ENCODE data around the gene PPME1. TPM values are rescaled to one million over a fixed set of nuclear protein-coding genes. Genes with fewer than 3 reads are reported as not detected.

Gene PPME1
- total RNA-seq, 1 experiment from 2014 or later = 219 TPM

- no peak for DNase-seq (ENCODE audit: low spot score)
These were observed 11.4 kb upstream of the PPME1 start for GRCh38 chr11:74159642-74160041.

DNA sequence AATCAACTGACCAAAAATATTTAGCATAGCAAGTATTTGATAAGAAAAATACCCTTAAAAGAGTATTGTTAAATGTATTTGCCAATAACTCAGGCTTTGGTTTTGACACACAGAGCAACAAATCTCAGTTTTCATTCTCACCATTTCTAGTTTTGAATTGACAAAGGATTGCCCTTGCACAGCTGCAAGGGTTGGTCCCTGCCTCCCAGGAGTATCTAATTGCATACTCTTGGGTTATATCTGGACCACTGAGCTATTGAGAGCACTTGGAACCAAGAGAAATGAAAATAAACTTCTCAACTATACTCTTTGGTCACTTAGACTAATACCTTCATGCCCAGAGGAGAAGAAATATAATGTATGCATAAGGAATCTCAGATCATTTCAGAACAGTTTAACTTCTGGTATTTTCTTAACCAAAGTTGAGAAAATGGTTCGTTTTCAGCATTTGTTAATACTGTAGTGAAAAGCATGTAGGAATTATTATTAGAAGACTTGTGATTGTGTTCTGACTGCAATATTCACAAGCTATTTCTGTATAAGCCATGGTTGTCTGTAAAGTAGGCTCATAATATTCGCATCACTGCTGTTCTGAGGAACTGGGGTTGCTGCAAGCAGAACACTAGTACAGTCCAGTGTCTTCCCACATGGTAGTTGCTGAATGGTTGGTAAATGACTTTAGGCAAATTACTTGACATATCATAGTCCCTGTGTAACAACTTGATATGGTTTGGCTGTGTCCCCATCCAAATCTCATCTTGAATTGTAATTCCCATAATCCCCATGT lies 8.2 kb upstream of the PPME1 start:
- DNase-seq (ENCODE audit: low spot score) = no peak

DNA sequence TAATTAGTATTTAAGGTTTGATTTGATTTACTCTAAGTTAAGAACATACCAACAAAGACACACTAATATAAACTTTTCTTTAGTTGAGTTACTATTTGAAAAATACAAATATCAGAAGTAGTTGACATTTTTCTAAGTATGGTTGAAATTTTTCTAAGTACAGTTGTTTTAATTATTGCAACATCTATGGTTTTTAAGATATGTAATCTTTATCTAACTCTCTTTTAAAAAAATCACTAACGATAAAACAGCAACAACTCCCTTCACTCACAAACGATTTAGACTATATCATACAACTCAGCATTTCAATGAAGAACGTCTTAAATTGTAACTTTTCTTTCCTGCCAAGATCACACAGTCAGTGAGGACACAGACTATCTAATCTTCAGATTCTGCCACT lies 2.3 kb upstream of the PPME1 start:
- no peak for DNase-seq (ENCODE audit: low spot score)

DNA sequence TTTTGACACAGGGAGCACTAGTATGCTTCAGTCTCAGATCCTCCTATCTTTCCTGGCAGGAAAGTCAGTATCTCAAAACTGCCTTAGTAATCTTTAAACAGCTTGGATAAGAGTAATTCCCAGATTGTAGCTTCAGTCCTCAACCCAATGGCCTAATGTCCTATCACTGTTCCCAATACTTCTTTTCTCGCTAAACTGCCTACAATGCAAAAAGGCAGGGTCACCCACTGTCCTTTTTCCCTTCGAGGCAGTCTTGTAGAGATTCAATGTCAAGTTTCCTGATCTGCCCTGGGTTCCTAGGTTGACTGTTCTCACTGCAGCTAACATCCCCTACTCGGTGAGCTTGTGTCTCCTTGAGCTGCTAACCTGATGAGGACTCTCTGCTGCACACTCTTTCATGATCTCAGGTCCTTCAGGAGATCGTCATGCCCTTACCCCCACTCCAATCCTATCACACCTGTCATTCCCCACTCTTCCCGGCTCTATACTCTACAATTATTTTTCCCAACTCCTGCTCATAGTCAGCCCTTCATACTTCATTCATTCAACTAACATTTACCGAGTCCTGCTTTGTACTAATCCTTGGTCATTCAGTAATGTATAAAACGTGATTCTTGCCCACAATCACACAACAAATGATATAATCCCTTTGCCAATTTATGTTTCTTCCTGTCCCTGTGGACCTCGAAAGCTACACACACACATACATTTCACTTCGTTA lies 1.2 kb upstream of the PPME1 start:
- no peak for DNase-seq (ENCODE audit: low spot score)

DNA sequence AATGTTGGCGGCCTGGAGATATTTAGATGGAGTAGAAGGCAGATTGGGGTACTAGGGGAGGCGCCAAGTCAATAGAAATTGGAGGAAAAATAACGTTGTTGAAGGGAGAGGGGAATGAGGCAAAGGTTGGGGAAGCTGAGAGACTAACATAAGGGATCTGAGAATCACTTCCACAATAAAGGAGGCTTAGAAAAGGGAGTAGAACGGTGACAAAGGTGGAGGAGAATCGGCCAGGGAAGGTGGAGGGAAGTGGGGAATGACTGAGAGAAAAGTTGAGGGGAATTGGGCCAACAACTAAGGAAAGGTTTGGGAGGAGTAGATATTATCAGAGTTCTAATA lies 510 bp downstream of the PPME1 start:
- no peak for DNase-seq (ENCODE audit: low spot score)

- DNase-seq (ENCODE audit: low spot score) = peak; percentile 22
These were observed 908 bp downstream of the PPME1 start for GRCh38 chr11:74171997-74172396.

- no peak for DNase-seq (ENCODE audit: low spot score)
These were observed 4.8 kb downstream of the PPME1 start for GRCh38 chr11:74175920-74176319.

GRCh38 chr11:74179234-74180052 lies 8.4 kb downstream of the PPME1 start:
- peak; percentile 18 for DNase-seq (ENCODE audit: low spot score)

- DNase-seq (ENCODE audit: low spot score) = no peak
These were observed 11.5 kb downstream of the PPME1 start for GRCh38 chr11:74182635-74183034.

GRCh38 chr11:74185285-74185684 lies 14.2 kb downstream of the PPME1 start:
- DNase-seq (ENCODE audit: low spot score) = no peak

DNA sequence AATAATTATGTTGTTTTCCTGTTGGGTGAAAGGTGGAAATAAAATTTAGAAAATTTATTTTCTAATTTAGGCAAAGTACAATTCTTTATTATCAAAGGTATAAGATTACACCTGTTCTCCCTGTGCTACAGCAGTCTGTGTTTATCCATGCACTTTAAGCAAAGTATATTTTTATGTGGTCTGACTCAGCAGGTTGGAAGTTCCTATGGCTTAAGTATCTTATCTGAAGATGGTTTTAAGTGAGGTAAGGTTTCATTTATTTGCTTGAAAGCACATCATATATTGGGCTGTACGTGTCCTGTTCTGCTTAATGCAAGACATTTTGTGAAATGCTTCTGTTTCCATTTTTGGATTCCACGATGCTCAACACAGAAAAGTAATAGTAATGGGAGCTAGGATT lies 14.6 kb downstream of the PPME1 start:
- DNase-seq (ENCODE audit: low spot score) = peak; percentile 23

DNA sequence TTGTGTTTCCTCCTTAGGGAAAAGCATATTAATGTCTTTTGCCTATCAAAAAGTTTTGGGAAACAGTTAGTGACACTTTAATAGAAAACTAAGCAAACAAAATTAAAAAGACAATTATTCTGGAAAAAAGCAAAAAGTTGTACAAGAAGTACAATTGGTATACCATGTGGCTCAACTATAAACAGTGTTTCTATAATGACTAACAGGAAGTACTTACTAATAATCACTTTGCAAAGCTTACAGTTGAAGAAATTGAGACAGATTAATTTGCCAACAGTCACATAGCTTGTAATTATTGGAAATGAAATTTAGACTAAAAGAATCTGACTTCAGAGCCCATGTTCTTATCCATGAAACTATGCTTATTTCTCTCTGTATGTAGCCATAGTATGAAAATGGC lies 24.7 kb downstream of the PPME1 start:
- DNase-seq (ENCODE audit: low spot score) = peak; percentile 5

GRCh38 chr11:74196781-74197486 lies 25.8 kb downstream of the PPME1 start:
- DNase-seq (ENCODE audit: low spot score) = no peak

GRCh38 chr11:74203966-74204365 lies 32.9 kb downstream of the PPME1 start:
- DNase-seq (ENCODE audit: low spot score) = no peak

DNA sequence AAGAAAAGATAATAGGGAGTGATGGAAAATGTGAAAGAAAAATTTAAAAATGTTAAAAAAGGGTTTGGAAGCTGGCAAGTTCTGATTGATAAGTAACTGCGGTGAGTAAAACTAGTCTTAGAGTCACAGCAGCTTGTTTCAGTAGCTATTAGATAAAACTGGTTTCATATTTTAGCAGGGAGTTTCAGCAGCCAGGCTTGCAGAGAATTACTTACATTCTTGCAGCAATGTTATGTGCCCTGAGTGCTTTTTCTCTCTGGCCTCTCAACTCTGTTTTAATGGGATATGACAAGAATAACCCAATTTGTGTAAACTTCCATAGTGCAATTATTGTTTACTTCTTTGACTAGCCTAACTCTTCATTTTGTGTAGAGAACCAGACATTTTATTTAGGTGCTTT lies 33.6 kb downstream of the PPME1 start:
- DNase-seq (ENCODE audit: low spot score) = no peak

DNA sequence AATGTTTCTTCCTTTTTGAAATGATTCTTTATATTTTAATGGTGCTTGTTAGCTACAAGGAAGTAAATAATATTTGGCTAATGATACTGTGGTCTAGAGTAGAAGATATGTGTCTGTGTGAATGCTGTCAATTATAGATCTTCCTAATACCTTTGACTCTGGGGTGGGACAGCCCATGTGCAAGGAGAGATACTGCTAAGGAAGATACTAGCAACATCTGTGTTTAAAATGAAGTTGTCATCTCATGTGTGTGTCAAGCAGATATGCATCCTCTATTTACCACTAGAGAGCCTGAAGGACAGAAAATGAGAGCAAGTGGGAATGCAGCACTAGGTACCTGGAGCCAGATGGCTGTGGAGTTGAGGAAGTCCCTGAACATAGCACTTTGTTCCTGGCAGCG lies 34.1 kb downstream of the PPME1 start:
- DNase-seq (ENCODE audit: low spot score) = no peak

DNA sequence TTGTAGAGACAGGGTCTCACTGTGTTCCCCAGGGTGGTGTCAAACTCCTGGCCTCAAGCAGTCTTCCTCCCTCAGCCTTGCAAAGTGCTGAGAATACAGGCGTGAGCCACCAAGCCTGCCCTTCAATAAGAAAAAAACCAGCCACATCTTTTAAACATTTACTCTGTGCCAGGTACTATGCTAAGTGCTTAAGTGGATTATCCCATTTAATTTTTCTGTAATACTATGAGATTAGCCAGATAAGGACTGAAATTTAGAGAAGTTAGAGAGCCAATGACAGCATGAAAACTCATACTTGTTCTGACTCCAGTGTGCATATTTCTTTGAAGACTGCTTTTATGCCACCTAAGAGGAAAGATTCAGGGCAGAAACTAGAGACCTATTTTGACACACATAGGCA lies 35.7 kb downstream of the PPME1 start:
- no peak for DNase-seq (ENCODE audit: low spot score)

GRCh38 chr11:74208507-74208906 lies 37.4 kb downstream of the PPME1 start:
- no peak for DNase-seq (ENCODE audit: low spot score)

GRCh38 chr11:74212533-74212932 lies 41.4 kb downstream of the PPME1 start:
- no peak for DNase-seq (ENCODE audit: low spot score)

DNA sequence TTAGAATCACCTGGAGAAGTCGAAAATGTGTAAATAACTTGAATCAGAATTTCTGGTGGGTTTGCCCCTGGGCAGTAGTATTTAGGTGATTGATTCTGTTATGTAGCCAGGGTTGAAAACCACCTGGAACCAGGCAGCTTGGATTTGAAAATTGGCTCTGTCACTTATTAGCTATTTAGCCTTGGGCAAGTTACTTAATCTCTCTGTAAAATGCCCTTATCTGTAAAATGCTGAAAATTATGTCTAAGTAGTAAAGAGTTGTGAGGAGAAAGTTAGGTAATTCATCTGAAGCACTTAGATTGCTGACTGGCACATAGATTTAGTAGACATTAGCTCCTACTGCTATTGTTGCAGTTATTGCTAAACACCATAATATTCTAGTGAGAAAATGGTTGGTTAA lies 49.3 kb downstream of the PPME1 start:
- no peak for DNase-seq (ENCODE audit: low spot score)

GRCh38 chr11:74221816-74222215 lies 50.7 kb downstream of the PPME1 start:
- no peak for DNase-seq (ENCODE audit: low spot score)

DNA sequence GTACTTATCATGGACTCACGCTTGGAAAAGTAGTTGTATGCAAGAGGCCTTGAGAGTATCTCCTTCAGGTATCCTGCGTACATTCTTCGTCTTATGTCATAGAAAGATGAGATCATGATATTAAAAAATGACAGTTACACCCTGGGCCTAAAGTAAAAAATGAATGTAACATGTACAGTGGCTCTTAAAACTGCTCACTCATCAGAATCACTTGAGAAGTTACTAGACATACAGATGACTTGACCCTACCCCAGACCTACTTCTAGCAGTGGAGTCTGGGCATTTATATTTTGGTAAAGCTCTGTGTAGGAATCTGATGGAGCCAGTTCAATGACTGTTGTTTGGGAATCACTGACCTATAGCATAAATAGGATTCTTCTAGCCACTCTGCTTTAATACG lies 54.5 kb downstream of the PPME1 start:
- no peak for DNase-seq (ENCODE audit: low spot score)

Measured in A172 (cell line).